A549 (cell line): ENCODE measurements around the gene ENTREP3. TPM values are rescaled to one million over a fixed set of nuclear protein-coding genes. Genes with fewer than 3 reads are reported as not detected.

Source experiments
- ATAC-seq, 2 experiments: fragments of 200-7000 bp in 1 of 2; fragments of >200 bp in 1 of 2; cut with Nextera tagmentation in 1 of 2; cut with Tn5 transposase in 1 of 2; 3 replicates each; pipeline versions ENCODE4 v1.8.0 to v1.9.1; 2018 to 2020; ENCODE audit warnings: mild to moderate bottlenecking in 1 of 2, moderate library complexity in 1 of 2
- CTCF ChIA-PET: fragments of 300-600 bp; sonication (Branson Sonifier 250); formaldehyde crosslinking; extraction: SDS; loops from one replicate; lab custom pipeline; 2021; ENCODE audit warnings: antibody characterized with exemption, inconsistent platforms; lab: Yijun Ruan, JAX
- POLR2A ChIA-PET: fragments of 350-600 bp; formaldehyde crosslinking; extraction: SDS; loops from one replicate; lab custom pipeline; 2021; ENCODE audit warnings: antibody characterized with exemption, inconsistent platforms; lab: Yijun Ruan, JAX
- DNase-seq, 2 experiments: peaks; one replicate each; pipeline versions ENCODE4 v3.0.0 to v3.0.0-alpha.2; 2011 to 2016; ENCODE audit warnings: low read depth in 1 of 2, low spot score in 1 of 2
- FAIRE-seq: peaks from 2 replicates; lab custom pipeline; 2011; peaks lifted over from hg19 to GRCh38; lab: Jason Lieb, UNC
- H3K27ac ChIP-seq, 2 experiments: fragments of >200 bp; sonication (Bioruptor Twin); formaldehyde crosslinking; 3 replicates each; pipeline ENCODE4 v1.5.1; 2016 to 2017
- H3K4me1 ChIP-seq: fragments of >200 bp; sonication (Bioruptor Twin); formaldehyde crosslinking; 3 replicates; pipeline ENCODE4 v1.6.1; 2016
- H3K4me2 ChIP-seq: fragments of >200 bp; sonication (Bioruptor Twin); formaldehyde crosslinking; 3 replicates; pipeline ENCODE4 v1.6.1; 2016
- H3K4me3 ChIP-seq: fragments of >200 bp; sonication (Bioruptor Twin); formaldehyde crosslinking; 3 replicates; pipeline ENCODE4 v1.5.1; 2016
- H3K9me3 ChIP-seq: fragments of >200 bp; sonication (Bioruptor Twin); formaldehyde crosslinking; 3 replicates; pipeline ENCODE4 v1.6.1; 2016
- CHD4 ChIP-seq: fragments of 200-600 bp; sonication (generic); IDR thresholded peaks from 2 replicates; pipeline ENCODE4 v1.6.1; 2016; ENCODE audit warnings: antibody characterized with exemption, mild to moderate bottlenecking, borderline replicate concordance
- ELK1 ChIP-seq: fragments of 150-350 bp; IDR thresholded peaks from 2 replicates; pipeline ENCODE4 v1.6.1; 2014; ENCODE audit warnings: low read depth, mild to moderate bottlenecking, low read length
- FOSL2 ChIP-seq, 2 experiments: fragments of 450-650 bp in 1 of 2; fragments of >200 bp in 1 of 2; sonication (Bioruptor Twin) in 1 of 2; formaldehyde crosslinking; IDR thresholded peaks; 2 replicates each; pipeline versions ENCODE4 v1.5.0 to v1.6.1; 2016 to 2020; ENCODE audit warnings: mild to moderate bottlenecking in 1 of 2, moderate library complexity in 1 of 2
- GATA3 ChIP-seq: IDR thresholded peaks from 2 replicates; pipeline ENCODE4 v1.6.1; 2012; ENCODE audit warnings: borderline replicate concordance
- HDAC2 ChIP-seq: fragments of 200-600 bp; sonication (generic); IDR thresholded peaks from 2 replicates; pipeline ENCODE4 v1.6.1; 2016
- HES2 ChIP-seq: fragments of >200 bp; sonication (Bioruptor Twin); formaldehyde crosslinking; IDR thresholded peaks from 2 replicates; pipeline ENCODE4 v1.6.1; 2016
- HMGXB4 ChIP-seq: fragments of 250-450 bp; sonication (Bioruptor Pico); IDR thresholded peaks from 2 replicates; pipeline ENCODE4 v1.5.0; 2021; ENCODE audit warnings: mild to moderate bottlenecking, moderate library complexity, borderline replicate concordance
- HOXB5 ChIP-seq: fragments of 250-450 bp; sonication (Bioruptor Pico); IDR thresholded peaks from 2 replicates; pipeline ENCODE4 v1.5.0; 2020; ENCODE audit warnings: mild to moderate bottlenecking, moderate library complexity
- JUN ChIP-seq, 2 experiments: fragments of >200 bp; sonication (Bioruptor Twin); formaldehyde crosslinking; IDR thresholded peaks; 2 replicates in 1 of 2; 3 replicates in 1 of 2; pipeline ENCODE4 v1.6.1; 2016 to 2017
- KDM1A ChIP-seq: fragments of 200-600 bp; sonication (generic); IDR thresholded peaks from 2 replicates; pipeline ENCODE4 v1.6.1; 2016; ENCODE audit warnings: low read depth, mild to moderate bottlenecking
- KDM5A ChIP-seq: fragments of 200-600 bp; sonication (generic); IDR thresholded peaks from 2 replicates; pipeline ENCODE4 v1.6.1; 2016; ENCODE audit warnings: antibody characterized with exemption, mild to moderate bottlenecking
- MAZ ChIP-seq: fragments of 150-350 bp; IDR thresholded peaks from 2 replicates; pipeline ENCODE4 v1.6.1; 2014; ENCODE audit warnings: antibody characterized with exemption, low read depth, low read length, borderline replicate concordance
- NPAS2 ChIP-seq: fragments of 250-450 bp; sonication (Bioruptor Pico); IDR thresholded peaks from 2 replicates; pipeline ENCODE4 v1.8.0; 2022; ENCODE audit warnings: mild to moderate bottlenecking, moderate library complexity, borderline replicate concordance
- RCOR1 ChIP-seq: fragments of 150-350 bp; IDR thresholded peaks from 2 replicates; pipeline ENCODE4 v1.6.1; 2014; ENCODE audit warnings: antibody characterized with exemption, low read length, low read depth
- RNF2 ChIP-seq: fragments of 200-600 bp; sonication (generic); IDR thresholded peaks from 2 replicates; pipeline ENCODE4 v1.6.1; 2016; ENCODE audit warnings: low read depth, mild to moderate bottlenecking, antibody characterized with exemption, moderate library complexity, borderline replicate concordance
- TP53 ChIP-seq: fragments of 250-450 bp; sonication (Bioruptor Pico); IDR thresholded peaks from 2 replicates; pipeline ENCODE4 v1.5.0; 2021; ENCODE audit warnings: mild to moderate bottlenecking, moderate library complexity
- ZFP36 ChIP-seq: fragments of 450-650 bp; IDR thresholded peaks from 2 replicates; pipeline ENCODE4 v1.6.1; 2014; ENCODE audit warnings: borderline replicate concordance; ENCODE audit not compliant: partially characterized antibody
- ZNF302 ChIP-seq: fragments of 250-450 bp; sonication (Bioruptor Pico); IDR thresholded peaks from 2 replicates; pipeline ENCODE4 v1.9.0; 2021; ENCODE audit warnings: inconsistent platforms, mild to moderate bottlenecking, moderate library complexity
- WGBS: methylation state at CpG from one replicate; pipeline ENCODE4 v1.1.6; 2017; ENCODE audit errors: missing lambda C conversion rate; 5-methylcytosine and 5-hydroxymethylcytosine counted together
- polyA plus RNA-seq, 4 experiments: library from polyadenylated mRNA; depleted of rRNA in 3 of 4; stranded (reverse); fragments of >200 nt; fragmentation: RNase III in 1 of 4; extraction: RNeasy Plus Mini Kit Qiagen cat#74134 plus additional on column Dnase treatment in 1 of 4; gene quantifications; 2 replicates in 3 of 4; 3 replicates in 1 of 4; pipeline ENCODE4 v1.2.3, GENCODE V29; 2011 to 2017

The ENTREP3 gene
- polyA plus RNA-seq, 2 of the 4 experiments (the other 2 are of a cell fraction) = 8.4 to 29.5 TPM

GRCh38 chr1:155198547-155198906 is 56.8 kb downstream of the ENTREP3 start:
- FAIRE-seq (no peak), DNase-seq (no peak), ATAC-seq (no peak)
- Histone ChIP-seq H3K4me2 (no peak overlapping the region), H3K9me3 (no peaks in the 10 kb centered on the region), H3K4me1 (peaks cover 11% of the 10 kb centered on the region; the same call in 2 of the 3 replicates), H3K27ac (no peak overlapping the region)
- CTCF ChIA-PET = interaction anchor here (0.7 to 11.7 kb wide), 3 partner anchors 26 to 58 kb away, joined by 3 to 102 read pairs (median 4); no protein-coding TSS in a partner anchor
- POLR2A ChIA-PET = no interaction called here
- 98% methylated on average over 3 of the region's 3 CpGs for WGBS
- no peak for TF ChIP-seq RCOR1
- no peak for TF ChIP-seq FOSL2 (IDR thresholded peaks at IDR 0.05)
- TF ChIP-seq FOSL2 (CRISPR knock-in tag; IDR thresholded peaks at IDR 0.05) = no peak
- TF ChIP-seq GATA3 = no peak
- no peak for TF ChIP-seq NPAS2 (CRISPR knock-in tag)
- no peak for TF ChIP-seq ELK1
- TF ChIP-seq KDM5A = no peak
- TF ChIP-seq HMGXB4 = no peak
- no peak for TF ChIP-seq ZNF302 (CRISPR knock-in tag)
- TF ChIP-seq, all 56 proteins: peak for 0
- H3K4me3 ChIP-seq = no peak overlapping the region

- no peak overlapping the region for H3K4me2 ChIP-seq
- TF ChIP-seq HES2 (no peak), HOXB5 (CRISPR knock-in tag) (no peak), TP53 (CRISPR knock-in tag) (no peak), ZFP36 (no peak), KDM1A (no peak), HDAC2 (no peak), JUN (IDR thresholded peaks at IDR 0.05) (no peak), RNF2 (no peak), MAZ (no peak), CHD4 (no peak)
- CTCF ChIA-PET = interaction anchor here (1.4 to 11.7 kb wide), 4 partner anchors 9 to 52 kb away, joined by 3 to 102 read pairs (median 44); partner anchors contain the start of genes KRTCAP2, MTX1 and THBS3
- H3K9me3 ChIP-seq = no peaks in the 10 kb centered on the region
- DNase-seq (no peak), ATAC-seq (no peak), FAIRE-seq (no peak)
- WGBS = 92% methylated on average over 15 of the region's 15 CpGs
- H3K27ac ChIP-seq = no peak overlapping the region
- peaks cover 13% of the 10 kb centered on the region for H3K4me1 ChIP-seq
- no peak overlapping the region for H3K4me3 ChIP-seq
- POLR2A ChIA-PET = interaction anchor here (1.0 kb wide), 1 partner anchor 27 kb away, joined by 3 read pairs; no protein-coding TSS in a partner anchor
Observed at GRCh38 chr1:155197901-155198546, 57.3 kb downstream of the ENTREP3 start.

Other genes with a start within 250 kb of the ENTREP3 start
- 1.0 and 1.5 TPM in 2 replicates for gene DCST2, start 221.7 kb downstream of the ENTREP3 start, polyA plus RNA-seq (2011; rRNA removed)
- 0.23 to 0.46 TPM (median 0.43 TPM) in 3 replicates for gene DCST2, start 221.7 kb downstream of the ENTREP3 start, polyA plus RNA-seq (2017; fragmentation: RNase III; extraction: RNeasy Plus Mini Kit Qiagen cat#74134 plus additional on column Dnase treatment)
- 0.06 TPM in 1 of 2 replicates, not detected in the other for gene DCST1, start 221.7 kb downstream of the ENTREP3 start, polyA plus RNA-seq (2011; rRNA removed)
- not detected in 3 replicates for gene DCST1, start 221.7 kb downstream of the ENTREP3 start, polyA plus RNA-seq (2017; fragmentation: RNase III; extraction: RNeasy Plus Mini Kit Qiagen cat#74134 plus additional on column Dnase treatment)
- 25.6 and 33.6 TPM in 2 replicates for gene ADAM15, start 204.2 kb downstream of the ENTREP3 start, polyA plus RNA-seq (2011; rRNA removed)
- gene ADAM15, start 204.2 kb downstream of the ENTREP3 start, polyA plus RNA-seq (2017; fragmentation: RNase III; extraction: RNeasy Plus Mini Kit Qiagen cat#74134 plus additional on column Dnase treatment) = 33.0 to 35.2 TPM (median 34.2 TPM) in 3 replicates
- 3.1 and 4.9 TPM in 2 replicates for gene EFNA4, start 191.7 kb downstream of the ENTREP3 start, polyA plus RNA-seq (2011; rRNA removed)
- 6.1 to 8.7 TPM (median 7.5 TPM) in 3 replicates for gene EFNA4, start 191.7 kb downstream of the ENTREP3 start, polyA plus RNA-seq (2017; fragmentation: RNase III; extraction: RNeasy Plus Mini Kit Qiagen cat#74134 plus additional on column Dnase treatment)
- 1.9 and 2.6 TPM in 2 replicates for gene EFNA3, start 176.6 kb downstream of the ENTREP3 start, polyA plus RNA-seq (2011; rRNA removed)
- 2.0 to 3.2 TPM (median 2.7 TPM) in 3 replicates for gene EFNA3, start 176.6 kb downstream of the ENTREP3 start, polyA plus RNA-seq (2017; fragmentation: RNase III; extraction: RNeasy Plus Mini Kit Qiagen cat#74134 plus additional on column Dnase treatment)
- 38.9 and 64.6 TPM in 2 replicates for gene EFNA1, start 127.6 kb downstream of the ENTREP3 start, polyA plus RNA-seq (2011; rRNA removed)
- gene EFNA1, start 127.6 kb downstream of the ENTREP3 start, polyA plus RNA-seq (2017; fragmentation: RNase III; extraction: RNeasy Plus Mini Kit Qiagen cat#74134 plus additional on column Dnase treatment) = 19.1 to 25.4 TPM (median 25.1 TPM) in 3 replicates
- 39.3 and 39.4 TPM in 2 replicates for gene SLC50A1, start 119.6 kb downstream of the ENTREP3 start, polyA plus RNA-seq (2011; rRNA removed)
- gene SLC50A1, start 119.6 kb downstream of the ENTREP3 start, polyA plus RNA-seq (2017; fragmentation: RNase III; extraction: RNeasy Plus Mini Kit Qiagen cat#74134 plus additional on column Dnase treatment) = 28.2 to 30.7 TPM (median 28.9 TPM) in 3 replicates
- 22.8 and 33.7 TPM in 2 replicates for gene DPM3, start 115.0 kb downstream of the ENTREP3 start, polyA plus RNA-seq (2011; rRNA removed)
- 67.5 to 83.0 TPM (median 80.3 TPM) in 3 replicates for gene DPM3, start 115.0 kb downstream of the ENTREP3 start, polyA plus RNA-seq (2017; fragmentation: RNase III; extraction: RNeasy Plus Mini Kit Qiagen cat#74134 plus additional on column Dnase treatment)
- 154 and 227 TPM in 2 replicates for gene KRTCAP2, start 82.2 kb downstream of the ENTREP3 start, polyA plus RNA-seq (2011; rRNA removed)
- 216 to 218 TPM (median 217 TPM) in 3 replicates for gene KRTCAP2, start 82.2 kb downstream of the ENTREP3 start, polyA plus RNA-seq (2017; fragmentation: RNase III; extraction: RNeasy Plus Mini Kit Qiagen cat#74134 plus additional on column Dnase treatment)
- 1.1 and 1.5 TPM in 2 replicates for gene TRIM46, start 81.6 kb downstream of the ENTREP3 start, polyA plus RNA-seq (2011; rRNA removed)
- 1.7 to 2.8 TPM (median 2.7 TPM) in 3 replicates for gene TRIM46, start 81.6 kb downstream of the ENTREP3 start, polyA plus RNA-seq (2017; fragmentation: RNase III; extraction: RNeasy Plus Mini Kit Qiagen cat#74134 plus additional on column Dnase treatment)
- 13.8 and 16.2 TPM in 2 replicates for gene THBS3, start 47.6 kb downstream of the ENTREP3 start, polyA plus RNA-seq (2011; rRNA removed)
- 8.9 to 14.2 TPM (median 12.1 TPM) in 3 replicates for gene THBS3, start 47.6 kb downstream of the ENTREP3 start, polyA plus RNA-seq (2017; fragmentation: RNase III; extraction: RNeasy Plus Mini Kit Qiagen cat#74134 plus additional on column Dnase treatment)
- gene MTX1, start 46.8 kb downstream of the ENTREP3 start, polyA plus RNA-seq (2011; rRNA removed) = 53.4 and 73.9 TPM in 2 replicates
- gene MTX1, start 46.8 kb downstream of the ENTREP3 start, polyA plus RNA-seq (2017; fragmentation: RNase III; extraction: RNeasy Plus Mini Kit Qiagen cat#74134 plus additional on column Dnase treatment) = 64.5 to 67.2 TPM (median 67.1 TPM) in 3 replicates
- 135 and 147 TPM in 2 replicates for gene SCAMP3, start 6.9 kb upstream of the ENTREP3 start, polyA plus RNA-seq (2011; rRNA removed)
- gene SCAMP3, start 6.9 kb upstream of the ENTREP3 start, polyA plus RNA-seq (2017; fragmentation: RNase III; extraction: RNeasy Plus Mini Kit Qiagen cat#74134 plus additional on column Dnase treatment) = 73.1 to 78.1 TPM (median 75.9 TPM) in 3 replicates
- 45.7 and 51.0 TPM in 2 replicates for gene CLK2, start 18.0 kb upstream of the ENTREP3 start, polyA plus RNA-seq (2011; rRNA removed)
- 32.4 to 37.9 TPM (median 37.5 TPM) in 3 replicates for gene CLK2, start 18.0 kb upstream of the ENTREP3 start, polyA plus RNA-seq (2017; fragmentation: RNase III; extraction: RNeasy Plus Mini Kit Qiagen cat#74134 plus additional on column Dnase treatment)
- gene HCN3, start 22.0 kb upstream of the ENTREP3 start, polyA plus RNA-seq (2011; rRNA removed) = 4.1 and 7.3 TPM in 2 replicates
- 5.3 to 8.1 TPM (median 7.6 TPM) in 3 replicates for gene HCN3, start 22.0 kb upstream of the ENTREP3 start, polyA plus RNA-seq (2017; fragmentation: RNase III; extraction: RNeasy Plus Mini Kit Qiagen cat#74134 plus additional on column Dnase treatment)
- gene PKLR, start 46.0 kb upstream of the ENTREP3 start, polyA plus RNA-seq (2011; rRNA removed) = 0.03 TPM in 1 of 2 replicates, not detected in the other
- 0.03 TPM in 1 of 3 replicates, not detected in the others for gene PKLR, start 46.0 kb upstream of the ENTREP3 start, polyA plus RNA-seq (2017; fragmentation: RNase III; extraction: RNeasy Plus Mini Kit Qiagen cat#74134 plus additional on column Dnase treatment)
- 143 and 148 TPM in 2 replicates for gene FDPS, start 53.4 kb upstream of the ENTREP3 start, polyA plus RNA-seq (2011; rRNA removed)
- gene FDPS, start 53.4 kb upstream of the ENTREP3 start, polyA plus RNA-seq (2017; fragmentation: RNase III; extraction: RNeasy Plus Mini Kit Qiagen cat#74134 plus additional on column Dnase treatment) = 176 to 228 TPM (median 205 TPM) in 3 replicates
- gene RUSC1, start 65.4 kb upstream of the ENTREP3 start, polyA plus RNA-seq (2011; rRNA removed) = 27.8 and 29.1 TPM in 2 replicates
- gene RUSC1, start 65.4 kb upstream of the ENTREP3 start, polyA plus RNA-seq (2017; fragmentation: RNase III; extraction: RNeasy Plus Mini Kit Qiagen cat#74134 plus additional on column Dnase treatment) = 27.5 to 32.2 TPM (median 30.9 TPM) in 3 replicates